A549 treated with AZD9567 at 1 μM for 4 hours (cell line): ENCODE measurements around the gene RINT1. TPM values are rescaled to one million over a fixed set of nuclear protein-coding genes. Genes with fewer than 3 reads are reported as not detected.

Source experiments
- total RNA-seq: library from RNA; stranded (reverse); fragments of 200-300 nt; extraction: Qiagen RNA extraction; gene quantifications from 5 replicates; pipeline ENCODE4 v1.2.3, GENCODE V29; 2022; ENCODE audit not compliant: insufficient read depth

The RINT1 gene
- total RNA-seq, result 13.7 to 16.7 TPM (median 15.0 TPM) in 5 replicates

GRCh38 chr7:105531792-105532671 is at the start of gene RINT1:
RINT1 (plus strand) TSS chr7:105532201; CDS start chr7:105532316, 115 bp downstream.

GRCh38 chr7:105521717-105522463 is 10.1 kb upstream of the RINT1 start, which contains the start of gene PUS7:
PUS7 (minus strand) TSS chr7:105522271; CDS start chr7:105508512, 13,759 bp downstream.

GRCh38 chr7:105581066-105581811 is 49.2 kb downstream of the RINT1 start, which contains the start of gene EFCAB10:
EFCAB10 (minus strand) TSS chr7:105581493; CDS start chr7:105581463, 30 bp downstream.

Other genes with a start within 250 kb of the RINT1 start
- gene SRPK2, start 143.3 kb upstream of the RINT1 start, total RNA-seq, result 29.9 to 36.5 TPM (median 35.4 TPM) in 5 replicates
- gene PUS7, start 9.9 kb upstream of the RINT1 start, total RNA-seq, result 26.0 to 28.9 TPM (median 27.7 TPM) in 5 replicates
- 2.5 to 2.8 TPM (median 2.6 TPM) in 4 of 5 replicates, not detected in the other for gene EFCAB10, start 49.3 kb downstream of the RINT1 start, total RNA-seq